ENCODE data around the gene CYP1A1.
"Not testable (repeated sequence)": the region's sequence is repeated elsewhere in the genome, so short reads cannot be mapped to it uniquely, and the experiment has no call there.

GRCh38 chr15:74729372-74729771 lies 4.0 kb upstream of the CYP1A1 start:
- not testable (repeated sequence) for TF ChIP-seq CTCF, POLR2A (IDR thresholded peaks at IDR 0.05)

All from lower leg skin (tissue), 3 donors.